OCI-LY3 (cell line): ENCODE measurements around the gene RBMX.
"Not testable (repeated sequence)": the region's sequence is repeated elsewhere in the genome, so short reads cannot be mapped to it uniquely, and the experiment has no call there.

Experiments used
- H2AFZ ChIP-seq: fragments of 200-600, 300-600 bp; shearing (Covaris generic); 2 replicates; pipeline ENCODE4 v1.6.0; 2014; ENCODE audit warnings: antibody characterized with exemption, low read depth, low read length
- H3K27ac ChIP-seq: fragments of 200-600, 300-600 bp; sonication (generic); 2 replicates; pipeline ENCODE4 v1.5.1; 2014; ENCODE audit warnings: mild to moderate bottlenecking, low read length, moderate library complexity, mixed read lengths
- H3K27me3 ChIP-seq: fragments of 200-600, 300-600 bp; sonication (generic); 2 replicates; pipeline ENCODE4 v1.6.1; 2014; ENCODE audit warnings: low read depth, low read length, mixed read lengths
- H3K36me3 ChIP-seq: fragments of 200-600, 300-600 bp; sonication (generic); replicated peaks from 2 replicates; pipeline ENCODE3; 2014; ENCODE audit warnings: low read depth, low read length, mixed read lengths
- H3K4me1 ChIP-seq: fragments of 300-600, 200-600 bp; sonication (generic); 2 replicates; pipeline ENCODE4 v1.6.1; 2014; ENCODE audit warnings: low read length, mixed read lengths
- H3K4me2 ChIP-seq: fragments of 200-600, 300-600 bp; sonication (generic); 2 replicates; pipeline ENCODE4 v1.6.1; 2014; ENCODE audit warnings: low read length, mixed read lengths
- H3K4me3 ChIP-seq: fragments of 300-600, 200-600 bp; sonication (generic); 2 replicates; pipeline ENCODE4 v1.5.1; 2014; ENCODE audit warnings: antibody characterized with exemption, mild to moderate bottlenecking, low read length, moderate library complexity
- H3K79me2 ChIP-seq: fragments of 300-600, 200-600 bp; shearing (Covaris generic); 2 replicates; pipeline ENCODE4 v1.6.1; 2014; ENCODE audit warnings: mild to moderate bottlenecking, low read length, mixed read lengths
- H3K9ac ChIP-seq: fragments of 300-600, 200-600 bp; shearing (Covaris generic); 2 replicates; pipeline ENCODE4 v1.6.0; 2014; ENCODE audit warnings: mild to moderate bottlenecking, low read length, moderate library complexity
- H3K9me3 ChIP-seq: fragments of 200-600, 300-600 bp; shearing (Covaris generic); 2 replicates; pipeline ENCODE4 v1.6.1; 2014; ENCODE audit warnings: low read length, mixed read lengths; ENCODE audit not compliant: insufficient read depth
- H4K20me1 ChIP-seq: fragments of 200-600, 300-600 bp; sonication (generic); 2 replicates; pipeline ENCODE4 v1.6.1; 2016; ENCODE audit warnings: low read length, mixed read lengths; ENCODE audit not compliant: insufficient read depth
- EZH2phosphoT487 ChIP-seq: fragments of 200-600 bp; shearing (Covaris generic); IDR thresholded peaks from 2 replicates; pipeline ENCODE4 v1.6.1; 2018; ENCODE audit warnings: antibody characterized with exemption, mixed run types, low read depth
- TF ChIP-seq, protein P1 (sequence below): fragments of 200-600, 300-600 bp; sonication (generic); IDR thresholded peaks from 2 replicates; pipeline ENCODE4 v1.5.1; 2014; ENCODE audit warnings: antibody characterized with exemption, low read length, low read depth

Gene RBMX

DNA sequence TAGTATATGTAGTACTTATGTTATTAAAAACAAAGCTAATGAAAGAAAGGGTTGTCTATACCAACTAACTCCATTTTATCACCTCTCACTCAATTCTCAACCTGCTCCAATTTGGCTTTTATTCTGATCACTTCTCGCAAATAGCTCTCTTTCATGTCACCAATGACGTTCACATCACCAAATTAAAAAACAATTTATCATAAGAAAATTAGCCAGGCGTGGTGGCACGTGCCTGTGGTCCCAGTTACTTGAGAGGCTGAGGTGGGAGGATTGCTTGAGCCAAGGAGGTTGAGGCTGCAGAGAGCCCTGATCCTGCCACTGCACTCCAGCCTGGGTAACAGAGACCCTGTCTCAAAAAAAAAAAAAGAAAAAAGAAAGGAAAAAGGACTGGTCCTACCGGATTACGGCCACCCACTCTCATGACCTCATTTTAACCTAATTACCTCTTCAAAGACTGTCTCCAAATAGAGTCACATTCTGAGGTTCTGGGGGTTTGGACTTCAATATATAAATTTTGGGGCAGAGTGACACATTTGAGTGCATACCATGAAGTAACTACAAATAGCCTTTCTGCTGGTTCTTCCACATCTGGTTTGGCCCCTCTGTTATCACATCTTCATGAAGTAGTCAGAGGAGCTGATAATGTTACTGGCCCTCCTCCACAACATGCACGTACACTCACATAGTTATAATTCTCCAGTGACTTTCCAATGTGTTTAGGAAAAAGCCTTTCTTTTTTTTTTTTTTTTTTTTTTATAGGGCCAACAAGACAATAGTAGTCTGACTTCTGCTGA is 15.8 kb upstream of the RBMX start:
- Histone ChIP-seq H3K27ac (no peak overlapping the region), H3K4me3 (no peak overlapping the region), H2AFZ (no peak overlapping the region), H3K4me2 (no peak overlapping the region), H3K27me3 (no peaks in the 10 kb centered on the region), H3K9ac (no peak overlapping the region), H3K4me1 (no peaks in the 10 kb centered on the region), H3K79me2 (no peaks in the 10 kb centered on the region), H3K36me3 (no peaks in the 10 kb centered on the region), H3K9me3 (no peaks in the 10 kb centered on the region), H4K20me1 (no peaks in the 10 kb centered on the region)
- TF ChIP-seq, protein P1, sequence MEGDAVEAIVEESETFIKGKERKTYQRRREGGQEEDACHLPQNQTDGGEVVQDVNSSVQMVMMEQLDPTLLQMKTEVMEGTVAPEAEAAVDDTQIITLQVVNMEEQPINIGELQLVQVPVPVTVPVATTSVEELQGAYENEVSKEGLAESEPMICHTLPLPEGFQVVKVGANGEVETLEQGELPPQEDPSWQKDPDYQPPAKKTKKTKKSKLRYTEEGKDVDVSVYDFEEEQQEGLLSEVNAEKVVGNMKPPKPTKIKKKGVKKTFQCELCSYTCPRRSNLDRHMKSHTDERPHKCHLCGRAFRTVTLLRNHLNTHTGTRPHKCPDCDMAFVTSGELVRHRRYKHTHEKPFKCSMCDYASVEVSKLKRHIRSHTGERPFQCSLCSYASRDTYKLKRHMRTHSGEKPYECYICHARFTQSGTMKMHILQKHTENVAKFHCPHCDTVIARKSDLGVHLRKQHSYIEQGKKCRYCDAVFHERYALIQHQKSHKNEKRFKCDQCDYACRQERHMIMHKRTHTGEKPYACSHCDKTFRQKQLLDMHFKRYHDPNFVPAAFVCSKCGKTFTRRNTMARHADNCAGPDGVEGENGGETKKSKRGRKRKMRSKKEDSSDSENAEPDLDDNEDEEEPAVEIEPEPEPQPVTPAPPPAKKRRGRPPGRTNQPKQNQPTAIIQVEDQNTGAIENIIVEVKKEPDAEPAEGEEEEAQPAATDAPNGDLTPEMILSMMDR = no peak
- TF ChIP-seq EZH2phosphoT487 = no peak

DNA sequence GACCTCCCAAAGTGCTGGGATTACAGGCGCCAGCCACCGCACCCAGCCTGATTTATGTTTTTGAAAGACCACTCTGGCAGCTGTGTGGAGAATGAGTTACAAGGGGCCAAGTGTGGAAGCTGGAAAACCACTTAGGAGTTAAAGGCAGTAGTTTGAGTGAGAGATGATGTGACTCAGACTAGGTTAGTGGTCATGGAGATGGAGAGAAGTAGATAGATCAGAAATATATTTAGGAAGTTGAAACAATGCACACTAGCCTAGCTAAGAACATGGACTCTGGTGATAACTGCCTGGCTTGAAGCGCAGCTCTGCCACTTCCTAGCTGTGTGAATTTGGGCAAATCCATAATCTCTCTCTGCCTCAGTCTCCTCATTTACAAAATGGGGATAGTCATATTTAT is 11.9 kb upstream of the RBMX start:
- H2AFZ ChIP-seq = no peak overlapping the region

DNA sequence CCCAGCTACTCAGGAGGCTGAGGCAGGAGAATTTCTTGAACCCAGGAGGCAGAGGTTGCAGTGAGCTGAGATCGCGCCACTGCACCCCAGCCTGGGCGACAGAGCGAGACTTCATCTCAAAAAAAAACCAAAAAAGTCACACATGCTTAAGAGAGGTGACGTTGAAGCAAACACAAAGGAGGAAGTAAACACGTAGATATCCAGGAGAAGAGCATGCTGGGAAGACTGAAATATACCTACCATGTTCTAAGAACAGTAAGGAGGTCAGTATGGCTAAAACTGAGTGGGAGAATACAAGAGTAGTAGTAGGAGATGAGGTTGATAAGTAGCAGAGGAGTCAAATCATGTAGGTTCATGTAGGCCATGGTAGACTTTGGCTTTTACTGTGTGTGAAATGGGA is 10.1 kb upstream of the RBMX start:
- H2AFZ ChIP-seq = peak overlapping the region; percentile 54; the same call in 1 of the 2 replicates
- not testable (repeated sequence) for H3K27ac ChIP-seq

More for the DNA sequence above, 11.9 kb upstream of the RBMX start:
- Histone ChIP-seq H3K36me3 (no peaks in the 10 kb centered on the region), H3K9ac (no peak overlapping the region), H3K9me3 (no peaks in the 10 kb centered on the region), H3K4me3 (no peak overlapping the region), H3K27ac (no peak overlapping the region), H3K4me1 (no peaks in the 10 kb centered on the region), H4K20me1 (no peaks in the 10 kb centered on the region), H3K4me2 (no peak overlapping the region), H3K79me2 (no peaks in the 10 kb centered on the region), H3K27me3 (no peaks in the 10 kb centered on the region)
- no peak for TF ChIP-seq EZH2phosphoT487
- TF ChIP-seq, protein P1 = no peak

DNA sequence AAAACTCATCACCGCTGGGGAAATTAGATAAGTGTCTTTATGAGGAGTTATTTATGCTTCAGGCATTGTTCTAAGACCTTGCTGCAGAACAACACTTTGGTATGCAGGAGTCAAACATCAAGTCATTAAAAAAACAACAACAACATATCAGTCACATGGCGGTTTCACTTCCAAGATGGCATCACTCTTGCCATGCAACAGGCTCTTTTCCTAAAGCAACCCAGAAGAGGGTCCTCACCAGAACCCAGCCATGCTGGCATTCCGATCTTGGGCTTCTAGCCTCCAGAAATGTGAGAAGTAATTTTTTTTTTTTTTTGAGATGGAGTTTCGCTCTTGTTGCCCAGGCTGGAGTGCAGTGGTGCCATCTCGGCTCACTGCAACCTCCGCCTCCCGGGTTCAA is 8.7 kb upstream of the RBMX start:
- Histone ChIP-seq H3K9ac (no peak overlapping the region), H3K79me2 (no peaks in the 10 kb centered on the region), H3K4me3 (no peak overlapping the region), H3K27ac (no peak overlapping the region), H4K20me1 (no peaks in the 10 kb centered on the region), H3K9me3 (no peaks in the 10 kb centered on the region), H2AFZ (no peak overlapping the region), H3K36me3 (no peaks in the 10 kb centered on the region), H3K27me3 (no peaks in the 10 kb centered on the region), H3K4me1 (no peaks in the 10 kb centered on the region), H3K4me2 (no peak overlapping the region)
- TF ChIP-seq EZH2phosphoT487 = no peak
- TF ChIP-seq, protein P1 = no peak

More for the DNA sequence above, 10.1 kb upstream of the RBMX start:
- not testable (repeated sequence) for H3K79me2 ChIP-seq, H3K9me3 ChIP-seq, H4K20me1 ChIP-seq, H3K4me2 ChIP-seq, H3K9ac ChIP-seq, H3K4me3 ChIP-seq, H3K27me3 ChIP-seq, H3K4me1 ChIP-seq, H3K36me3 ChIP-seq
